ENCODE data around the gene CEP85L.

Gene CEP85L

GRCh38 chr6:118524686-118525085, 126.7 kb downstream of the CEP85L start:
- no peak for DNase-seq
- in situ Hi-C loops (cut with HindIII; ENCODE audit: low pct_ligation_motif_present, low pct_unique_long_range_greater_than_20kb, low sequenced_read_pairs): no loop called here

GRCh38 chr6:118523216-118523615, 128.2 kb downstream of the CEP85L start:
- in situ Hi-C loops (cut with HindIII; ENCODE audit: low pct_ligation_motif_present, low pct_unique_long_range_greater_than_20kb, low sequenced_read_pairs): no loop called here

DNA sequence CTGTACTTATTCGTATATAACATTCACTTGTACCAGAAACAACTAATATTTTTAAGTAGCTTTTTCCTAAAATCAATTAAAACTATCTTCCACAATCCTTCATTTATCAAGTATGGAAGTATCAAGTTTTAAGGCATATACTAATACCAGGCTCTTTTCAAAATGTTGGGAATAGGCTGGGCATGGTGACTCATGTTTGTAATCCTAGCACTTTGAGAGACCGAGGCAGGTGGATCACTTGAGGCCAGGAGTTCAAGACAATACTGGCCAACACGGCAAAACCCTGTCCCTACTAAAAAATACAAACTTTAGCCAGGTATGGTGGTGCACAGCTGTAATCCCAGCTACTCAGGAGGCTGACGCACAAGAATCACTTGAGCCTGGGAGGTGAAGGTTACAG, 129.0 kb downstream of the CEP85L start:
- in situ Hi-C loops (cut with HindIII; ENCODE audit: low pct_ligation_motif_present, low pct_unique_long_range_greater_than_20kb, low sequenced_read_pairs): no loop called here

More at GRCh38 chr6:118523216-118523615, 128.2 kb downstream of the CEP85L start:
- no peak for DNase-seq

DNA sequence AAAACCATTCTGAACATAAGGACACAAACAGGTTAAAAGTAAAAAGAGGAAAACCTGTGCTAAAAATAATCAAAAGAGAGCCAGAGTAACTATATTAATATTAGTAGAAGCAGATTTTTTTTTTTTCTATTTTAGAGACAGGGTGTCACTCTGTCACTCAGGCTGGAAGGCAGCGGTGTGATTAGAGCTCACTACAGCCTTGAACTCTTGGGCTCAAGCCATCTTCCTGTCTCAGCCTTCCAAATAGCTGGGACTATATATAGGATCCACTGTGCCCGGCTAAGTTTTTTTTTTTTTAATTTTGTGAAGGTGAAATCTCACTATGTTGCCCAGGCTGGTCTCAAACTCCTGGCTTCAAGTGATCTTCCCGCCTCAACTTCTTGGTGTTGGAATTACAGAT, 136.7 kb downstream of the CEP85L start:
- in situ Hi-C loops (cut with HindIII; ENCODE audit: low pct_ligation_motif_present, low pct_unique_long_range_greater_than_20kb, low sequenced_read_pairs): no loop called here

More for the DNA sequence above, 129.0 kb downstream of the CEP85L start:
- DNase-seq: no peak

DNA sequence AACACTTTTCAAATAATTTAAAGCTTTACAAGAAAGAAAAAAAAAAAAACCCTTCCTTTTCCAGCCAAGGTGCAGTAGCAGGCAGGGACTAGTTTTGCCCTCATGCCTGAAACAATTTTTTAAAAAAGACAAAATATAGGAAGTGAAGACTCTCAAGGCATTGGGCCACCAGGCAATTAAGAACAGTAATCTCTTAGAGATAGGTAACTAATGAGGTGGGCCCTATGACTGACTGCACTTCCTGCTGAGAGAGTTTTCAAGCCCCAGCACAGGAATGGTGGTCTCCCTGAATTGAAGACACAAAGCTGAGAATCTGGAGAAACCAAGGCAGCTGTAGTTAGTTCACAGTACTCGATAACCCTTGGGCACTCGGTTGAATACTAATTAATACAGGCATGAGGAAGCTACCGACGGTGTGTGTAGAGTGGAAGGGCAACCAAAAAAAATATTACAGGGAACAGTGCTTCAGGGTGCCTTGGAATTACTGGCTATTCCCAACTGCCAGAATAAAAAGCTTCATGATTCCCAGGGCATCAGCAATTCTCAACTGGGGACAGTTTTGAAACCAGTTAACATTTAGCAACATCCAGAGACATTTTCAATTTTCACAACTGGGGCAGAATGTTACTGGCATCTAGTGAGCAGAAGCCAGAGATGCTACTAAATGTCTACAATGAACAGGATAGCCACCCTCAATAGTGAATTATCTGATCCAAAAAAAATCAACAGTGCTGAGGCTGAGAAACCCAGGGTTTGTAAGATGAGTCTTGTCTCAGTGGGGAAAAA, 139.3 kb downstream of the CEP85L start:
- in situ Hi-C loops (cut with HindIII; ENCODE audit: low pct_ligation_motif_present, low pct_unique_long_range_greater_than_20kb, low sequenced_read_pairs): no loop called here
- no peak for DNase-seq

More for the DNA sequence above, 136.7 kb downstream of the CEP85L start:
- DNase-seq: no peak

DNA sequence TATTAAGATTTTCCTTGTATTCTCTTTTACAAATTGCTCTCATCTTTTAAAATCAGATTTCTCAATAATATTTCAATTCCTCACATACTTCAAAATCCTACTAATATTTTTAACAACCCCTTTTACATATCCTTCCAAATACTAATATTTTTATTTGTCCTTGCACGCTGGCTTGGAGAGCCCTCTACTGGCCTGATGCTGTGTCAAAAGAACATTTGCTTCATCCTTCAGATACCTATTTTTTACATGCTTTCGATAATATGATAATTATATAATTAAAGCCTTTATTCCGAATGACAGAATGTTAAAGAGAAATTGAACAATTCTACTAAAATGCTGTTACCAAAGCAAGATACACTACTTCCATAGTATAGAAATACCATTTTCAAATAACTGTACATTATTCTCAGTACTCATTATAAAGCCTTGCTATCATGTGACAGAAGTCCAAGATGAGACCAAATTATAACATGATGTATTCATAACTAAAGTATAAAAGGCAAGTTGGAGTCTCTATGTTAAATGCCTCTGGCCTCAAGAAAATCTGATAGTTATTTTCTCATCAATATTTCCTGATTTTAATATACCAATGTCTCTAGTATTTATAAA, 142.3 kb downstream of the CEP85L start:
- peak; percentile 14 for DNase-seq
- in situ Hi-C loops (cut with HindIII; ENCODE audit: low pct_ligation_motif_present, low pct_unique_long_range_greater_than_20kb, low sequenced_read_pairs): no loop called here

- in situ Hi-C loops (cut with HindIII; ENCODE audit: low pct_ligation_motif_present, low pct_unique_long_range_greater_than_20kb, low sequenced_read_pairs): no loop called here
- DNase-seq: no peak
Measured at GRCh38 chr6:118507636-118508035, 143.8 kb downstream of the CEP85L start.

GRCh38 chr6:118506071-118506638, 145.2 kb downstream of the CEP85L start:
- DNase-seq: no peak
- in situ Hi-C loops (cut with HindIII; ENCODE audit: low pct_ligation_motif_present, low pct_unique_long_range_greater_than_20kb, low sequenced_read_pairs): no loop called here

DNA sequence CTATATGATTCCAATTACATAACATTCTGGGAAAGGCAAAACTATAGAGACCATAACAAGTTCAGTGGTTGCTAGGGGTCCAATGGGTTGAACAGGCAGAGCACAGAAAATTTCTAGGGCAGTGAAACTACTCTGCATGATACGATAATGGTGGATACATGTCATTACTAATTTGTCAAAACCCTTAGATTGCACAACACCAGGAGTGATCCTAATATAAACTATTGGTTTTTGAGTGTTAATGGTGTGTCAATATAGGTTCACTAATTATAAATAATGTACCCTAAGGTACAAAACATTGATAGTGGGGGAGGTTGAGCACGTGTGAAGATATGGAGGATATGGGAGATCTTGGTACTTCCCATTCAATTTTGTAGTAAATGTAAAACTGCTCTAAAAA, 145.7 kb downstream of the CEP85L start:
- DNase-seq: no peak
- in situ Hi-C loops (cut with HindIII; ENCODE audit: low pct_ligation_motif_present, low pct_unique_long_range_greater_than_20kb, low sequenced_read_pairs): no loop called here

GRCh38 chr6:118504611-118505010, 146.8 kb downstream of the CEP85L start:
- no peak for DNase-seq
- in situ Hi-C loops (cut with HindIII; ENCODE audit: low pct_ligation_motif_present, low pct_unique_long_range_greater_than_20kb, low sequenced_read_pairs): no loop called here

- no peak for DNase-seq
- in situ Hi-C loops (cut with HindIII; ENCODE audit: low pct_ligation_motif_present, low pct_unique_long_range_greater_than_20kb, low sequenced_read_pairs): no loop called here
Measured at GRCh38 chr6:118502169-118502568, 149.2 kb downstream of the CEP85L start.

- in situ Hi-C loops (cut with HindIII; ENCODE audit: low pct_ligation_motif_present, low pct_unique_long_range_greater_than_20kb, low sequenced_read_pairs): no loop called here
Measured at GRCh38 chr6:118501765-118502164, 149.6 kb downstream of the CEP85L start.

GRCh38 chr6:118501099-118501498, 150.3 kb downstream of the CEP85L start:
- in situ Hi-C loops (cut with HindIII; ENCODE audit: low pct_ligation_motif_present, low pct_unique_long_range_greater_than_20kb, low sequenced_read_pairs): no loop called here
- DNase-seq: no peak

More at GRCh38 chr6:118501765-118502164, 149.6 kb downstream of the CEP85L start:
- no peak for DNase-seq

- no peak for DNase-seq
- in situ Hi-C loops (cut with HindIII; ENCODE audit: low pct_ligation_motif_present, low pct_unique_long_range_greater_than_20kb, low sequenced_read_pairs): no loop called here
Measured at GRCh38 chr6:118500130-118501015, 151.0 kb downstream of the CEP85L start.

DNA sequence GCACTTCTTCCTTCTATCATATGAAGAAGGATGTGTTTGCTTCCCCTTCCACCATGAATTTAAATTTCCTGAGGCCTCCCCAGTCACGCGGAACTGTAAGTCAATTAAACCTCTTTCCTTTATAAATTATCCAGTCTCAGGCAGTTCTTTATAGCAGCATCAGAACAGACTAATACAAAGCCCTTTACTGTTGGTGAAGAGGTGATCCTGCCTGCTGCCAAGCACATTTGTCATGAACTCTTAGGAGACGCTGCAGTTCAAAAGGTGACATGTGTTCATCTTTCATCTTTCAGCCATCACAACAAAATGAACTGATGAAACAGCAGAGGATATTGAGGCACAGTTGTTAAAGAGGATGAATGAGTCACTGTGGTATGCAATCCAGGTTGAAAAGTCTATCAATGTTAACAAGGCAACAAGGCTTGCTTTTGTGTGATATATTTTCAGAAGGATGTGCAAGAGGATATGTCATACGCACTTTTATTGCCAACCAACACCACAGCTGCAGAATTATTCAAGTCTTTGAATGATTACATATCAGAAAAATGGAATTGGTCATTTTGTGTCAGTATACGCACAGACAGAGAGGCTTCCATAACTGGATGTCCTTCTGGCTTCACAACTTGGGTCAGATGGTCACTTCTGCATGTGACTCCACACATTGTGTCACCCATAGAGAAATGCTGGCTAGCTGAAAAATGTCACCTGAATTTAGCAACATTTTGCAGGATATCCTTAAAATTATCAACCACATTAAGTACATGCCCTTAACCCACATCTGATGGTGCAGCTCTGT, 155.7 kb downstream of the CEP85L start:
- in situ Hi-C loops (cut with HindIII; ENCODE audit: low pct_ligation_motif_present, low pct_unique_long_range_greater_than_20kb, low sequenced_read_pairs): no loop called here
- no peak for DNase-seq

GRCh38 chr6:118494091-118494490, 157.3 kb downstream of the CEP85L start:
- DNase-seq: no peak
- in situ Hi-C loops (cut with HindIII; ENCODE audit: low pct_ligation_motif_present, low pct_unique_long_range_greater_than_20kb, low sequenced_read_pairs): no loop called here

DNA sequence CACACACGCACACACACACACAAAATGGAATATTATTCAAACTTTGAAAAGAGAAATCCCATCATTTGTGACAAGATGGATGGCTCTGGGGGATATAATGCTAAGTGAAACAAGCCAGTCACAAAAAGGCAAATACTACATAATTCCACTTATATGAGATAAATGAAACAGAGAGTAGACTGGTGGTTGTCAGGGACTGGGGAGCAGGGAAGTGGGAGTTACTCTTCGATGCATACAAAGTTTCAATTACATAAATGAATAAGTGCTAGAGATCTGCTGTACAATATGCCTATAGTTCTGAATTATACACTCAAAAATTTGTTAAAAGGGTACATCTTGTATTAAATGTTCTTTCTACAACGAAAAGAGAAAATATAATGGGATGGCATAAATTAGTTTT, 161.4 kb downstream of the CEP85L start:
- in situ Hi-C loops (cut with HindIII; ENCODE audit: low pct_ligation_motif_present, low pct_unique_long_range_greater_than_20kb, low sequenced_read_pairs): no loop called here

DNA sequence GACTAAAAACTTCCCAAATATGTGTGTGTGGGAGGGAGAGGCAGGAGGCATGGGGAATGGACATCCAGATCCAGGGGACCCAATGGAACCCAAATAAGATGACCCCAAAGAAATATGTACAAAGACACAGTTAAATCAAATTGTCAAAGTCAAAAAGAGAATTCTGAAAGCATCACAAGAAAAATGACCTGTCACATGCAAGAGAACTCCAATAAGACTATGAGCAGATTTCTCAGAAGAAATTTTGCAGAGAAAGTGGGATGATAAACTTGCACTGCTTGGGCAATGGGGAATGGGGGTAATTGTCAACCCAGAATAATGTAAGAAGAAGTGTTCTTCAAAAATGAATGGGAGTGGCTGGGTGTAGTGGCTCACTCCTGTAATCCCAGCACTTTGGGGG, 162.8 kb downstream of the CEP85L start:
- DNase-seq: no peak
- in situ Hi-C loops (cut with HindIII; ENCODE audit: low pct_ligation_motif_present, low pct_unique_long_range_greater_than_20kb, low sequenced_read_pairs): no loop called here

More for the DNA sequence above, 161.4 kb downstream of the CEP85L start:
- DNase-seq: no peak

Measured in ACHN (cell line).